HT1080 (cell line): ENCODE results near the gene CDK19. TPM values are rescaled to one million over a fixed set of nuclear protein-coding genes. Genes with fewer than 3 reads are reported as not detected.
"Not testable (repeated sequence)": the region's sequence is repeated elsewhere in the genome, so short reads cannot be mapped to it uniquely, and the experiment has no call there.

Source experiments
- DNase-seq: peaks from one replicate; pipeline ENCODE4 v3.0.0-alpha.2; 2015; ENCODE audit warnings: low read depth
- total RNA-seq: library from RNA; depleted of rRNA; stranded (reverse); fragments of >200 nt; shearing (Covaris generic); gene quantifications from 2 replicates; pipeline ENCODE4 v1.2.3, GENCODE V29; 2014

CDK19 gene
- total RNA-seq, 1 experiment from 2014 or later: 3.4 TPM

GRCh38 chr6:110590821-110591351, 224.4 kb downstream of the CDK19 start:
- DNase-seq: peak; percentile 69

- DNase-seq: no peak
These were observed 225.3 kb downstream of the CDK19 start for GRCh38 chr6:110589865-110590513.

- no peak for DNase-seq
These were observed 227.9 kb downstream of the CDK19 start for GRCh38 chr6:110587328-110587727.

- DNase-seq: no peak
These were observed 233.6 kb downstream of the CDK19 start for GRCh38 chr6:110581679-110582078.

- not testable (repeated sequence) for DNase-seq
These were observed 237.6 kb downstream of the CDK19 start for GRCh38 chr6:110577596-110578167.

GRCh38 chr6:110575925-110576463, 239.3 kb downstream of the CDK19 start:
- no peak for DNase-seq

GRCh38 chr6:110574817-110575216, 240.5 kb downstream of the CDK19 start:
- DNase-seq: no peak

- no peak for DNase-seq
These were observed 241.7 kb downstream of the CDK19 start for GRCh38 chr6:110573537-110573936.

GRCh38 chr6:110573136-110573535, 242.1 kb downstream of the CDK19 start:
- DNase-seq: no peak

- no peak for DNase-seq
These were observed 247.1 kb downstream of the CDK19 start for GRCh38 chr6:110567957-110568696.

GRCh38 chr6:110566346-110567125, 248.7 kb downstream of the CDK19 start:
- DNase-seq: no peak

- DNase-seq: no peak
These were observed 250.4 kb downstream of the CDK19 start for GRCh38 chr6:110564703-110565421.

- DNase-seq: no peak
These were observed 251.6 kb downstream of the CDK19 start for GRCh38 chr6:110563711-110564110.

GRCh38 chr6:110562316-110562915, 252.9 kb downstream of the CDK19 start:
- no peak for DNase-seq

GRCh38 chr6:110561696-110562095, 253.6 kb downstream of the CDK19 start:
- DNase-seq: no peak

- DNase-seq: no peak
These were observed 254.3 kb downstream of the CDK19 start for GRCh38 chr6:110561008-110561396.

- no peak for DNase-seq
These were observed 254.8 kb downstream of the CDK19 start for GRCh38 chr6:110560239-110561007.
